Measurements from ENCODE around the gene ZSCAN5C. TPM values are rescaled to one million over a fixed set of nuclear protein-coding genes. Genes with fewer than 3 reads are reported as not detected.

ZSCAN5C gene
- total RNA-seq, 1 donor from 2014 or later: not detected

DNA sequence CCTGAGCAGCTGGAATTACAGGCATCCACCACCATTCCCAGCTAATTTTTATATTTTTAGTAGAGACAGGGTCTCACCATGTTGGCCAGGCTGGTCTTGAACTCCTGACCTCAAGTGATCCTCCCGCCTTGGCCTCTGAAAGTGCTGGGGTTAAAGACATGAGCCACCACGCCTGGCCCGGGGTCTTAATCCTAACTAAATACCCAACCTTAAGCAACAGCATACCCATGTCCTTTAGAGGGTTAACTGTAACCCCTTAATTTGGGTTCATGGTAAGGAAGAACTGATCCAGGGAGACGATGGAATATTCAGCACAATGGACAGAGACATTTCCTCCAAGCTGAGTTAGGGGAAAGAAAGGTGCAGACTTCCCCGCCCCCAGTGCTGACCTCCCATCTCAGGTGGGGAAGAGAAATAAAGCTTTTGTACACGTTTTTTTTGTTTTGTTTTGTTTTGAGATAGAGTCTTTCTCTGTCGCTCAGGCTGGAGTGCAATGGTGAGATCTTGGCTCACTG, 35.0 kb upstream of the ZSCAN5C start:
- Mint-ChIP-seq H3K36me3 (ENCODE audit: low read depth, unreplicated experiment) (peaks cover 2% of the 10 kb centered on the region), H3K4me1 (ENCODE audit: low read depth, unreplicated experiment) (peaks cover 10% of the 10 kb centered on the region), H3K4me3 (ENCODE audit: unreplicated experiment) (no peak overlapping the region), H3K27ac (ENCODE audit: unreplicated experiment) (no peak overlapping the region), H3K27me3 (ENCODE audit: low read depth, unreplicated experiment) (peaks cover 2% of the 10 kb centered on the region), H3K9me3 (ENCODE audit: unreplicated experiment) (no peaks in the 10 kb centered on the region)
- TF ChIP-seq EZH2 (IDR thresholded peaks at IDR 0.05; ENCODE audit: insufficient read depth, low read length) (no peak), CTCF (IDR thresholded peaks at IDR 0.05; ENCODE audit: insufficient read depth, low read depth, low read length) (no peak)
- Histone ChIP-seq H3K4me1 (ENCODE audit: insufficient read depth, low read length) (no peaks in the 10 kb centered on the region), H3K27ac (ENCODE audit: low read depth, low read length) (no peak overlapping the region), H3K4me3 (ENCODE audit: insufficient read depth, low read depth, low read length) (no peak overlapping the region), H3K9ac (ENCODE audit: low read length) (no peak overlapping the region), H3K36me3 (ENCODE audit: insufficient read depth, low read length) (no peaks in the 10 kb centered on the region), H2AFZ (ENCODE audit: low read depth, low read length) (no peak overlapping the region), H4K20me1 (ENCODE audit: insufficient read depth, low read length) (no peaks in the 10 kb centered on the region), H3K79me2 (ENCODE audit: insufficient read depth, low read length) (no peaks in the 10 kb centered on the region), H3K4me2 (ENCODE audit: low read length) (no peak overlapping the region), H3K27me3 (ENCODE audit: insufficient read depth, low read length) (no peaks in the 10 kb centered on the region), H3K9me3 (ENCODE audit: insufficient read depth, low read depth, low read length) (no peaks in the 10 kb centered on the region)
- DNase-seq (ENCODE audit: low read depth) (no peak), FAIRE-seq (no peak)

DNA sequence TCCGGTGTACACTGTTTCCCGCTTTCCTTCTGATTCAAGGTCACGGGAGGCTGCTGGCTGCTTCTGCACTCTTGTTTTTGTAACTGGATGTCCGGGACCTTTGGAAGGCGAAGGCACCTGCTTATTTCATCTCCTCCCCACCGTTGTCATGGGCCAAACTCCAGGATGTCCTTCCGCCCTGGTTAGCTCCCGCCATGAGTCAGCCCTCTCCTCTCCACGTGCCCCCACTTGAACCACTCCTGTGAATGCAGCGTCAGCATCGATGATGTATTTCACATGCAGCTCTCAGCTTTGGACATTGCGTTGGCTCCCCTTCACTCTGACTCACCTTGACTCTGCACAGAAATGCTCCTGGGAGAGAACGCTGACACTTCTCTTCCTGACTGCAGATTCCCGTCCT, 31.8 kb upstream of the ZSCAN5C start:
- no peak overlapping the region for H3K4me3 Mint-ChIP-seq (ENCODE audit: unreplicated experiment)
- no peaks in the 10 kb centered on the region for H3K4me1 ChIP-seq (ENCODE audit: insufficient read depth, low read length)
- TF ChIP-seq EZH2 (IDR thresholded peaks at IDR 0.05; ENCODE audit: insufficient read depth, low read length) (no peak), CTCF (IDR thresholded peaks at IDR 0.05; ENCODE audit: insufficient read depth, low read depth, low read length) (no peak)

GRCh38 chr19:56174086-56174485, 28.0 kb upstream of the ZSCAN5C start:
- Mint-ChIP-seq H3K36me3 (ENCODE audit: low read depth, unreplicated experiment) (no peaks in the 10 kb centered on the region), H3K27me3 (ENCODE audit: low read depth, unreplicated experiment) (peaks cover 14% of the 10 kb centered on the region), H3K9me3 (ENCODE audit: unreplicated experiment) (no peaks in the 10 kb centered on the region), H3K27ac (ENCODE audit: unreplicated experiment) (no peak overlapping the region), H3K4me3 (ENCODE audit: unreplicated experiment) (no peak overlapping the region), H3K4me1 (ENCODE audit: low read depth, unreplicated experiment) (peaks cover 5% of the 10 kb centered on the region)
- Histone ChIP-seq H3K36me3 (ENCODE audit: insufficient read depth, low read length) (no peaks in the 10 kb centered on the region), H2AFZ (ENCODE audit: low read depth, low read length) (no peak overlapping the region), H3K9me3 (ENCODE audit: insufficient read depth, low read depth, low read length) (no peaks in the 10 kb centered on the region), H3K27me3 (ENCODE audit: insufficient read depth, low read length) (no peaks in the 10 kb centered on the region), H3K9ac (ENCODE audit: low read length) (no peak overlapping the region), H3K4me2 (ENCODE audit: low read length) (no peak overlapping the region), H3K4me3 (ENCODE audit: insufficient read depth, low read depth, low read length) (no peak overlapping the region), H3K4me1 (ENCODE audit: insufficient read depth, low read length) (no peaks in the 10 kb centered on the region), H3K79me2 (ENCODE audit: insufficient read depth, low read length) (no peaks in the 10 kb centered on the region), H4K20me1 (ENCODE audit: insufficient read depth, low read length) (no peaks in the 10 kb centered on the region), H3K27ac (ENCODE audit: low read depth, low read length) (no peak overlapping the region)
- TF ChIP-seq CTCF (IDR thresholded peaks at IDR 0.05; ENCODE audit: insufficient read depth, low read depth, low read length) (no peak), EZH2 (IDR thresholded peaks at IDR 0.05; ENCODE audit: insufficient read depth, low read length) (no peak)
- no peak for DNase-seq (ENCODE audit: low read depth)
- FAIRE-seq: no peak

More for the DNA sequence above, 31.8 kb upstream of the ZSCAN5C start:
- H3K36me3 Mint-ChIP-seq (ENCODE audit: low read depth, unreplicated experiment): no peaks in the 10 kb centered on the region
- Histone ChIP-seq H4K20me1 (ENCODE audit: insufficient read depth, low read length) (no peaks in the 10 kb centered on the region), H3K4me3 (ENCODE audit: insufficient read depth, low read depth, low read length) (no peak overlapping the region), H3K4me2 (ENCODE audit: low read length) (peak overlapping the region; percentile 14), H3K9ac (ENCODE audit: low read length) (no peak overlapping the region), H3K79me2 (ENCODE audit: insufficient read depth, low read length) (no peaks in the 10 kb centered on the region), H2AFZ (ENCODE audit: low read depth, low read length) (no peak overlapping the region), H3K27ac (ENCODE audit: low read depth, low read length) (no peak overlapping the region), H3K36me3 (ENCODE audit: insufficient read depth, low read length) (no peaks in the 10 kb centered on the region), H3K9me3 (ENCODE audit: insufficient read depth, low read depth, low read length) (no peaks in the 10 kb centered on the region), H3K27me3 (ENCODE audit: insufficient read depth, low read length) (no peaks in the 10 kb centered on the region)
- FAIRE-seq: no peak
- DNase-seq (ENCODE audit: low read depth): peak; percentile 82
- no peaks in the 10 kb centered on the region for H3K9me3 Mint-ChIP-seq (ENCODE audit: unreplicated experiment)
- H3K4me1 Mint-ChIP-seq (ENCODE audit: low read depth, unreplicated experiment): peaks cover 5% of the 10 kb centered on the region
- H3K27me3 Mint-ChIP-seq (ENCODE audit: low read depth, unreplicated experiment): peaks cover 14% of the 10 kb centered on the region
- H3K27ac Mint-ChIP-seq (ENCODE audit: unreplicated experiment): no peak overlapping the region

Data from astrocyte (in vitro differentiated cells and primary cell).